Neural cell (in vitro differentiated cells): ENCODE data around the gene TACC2. TPM values are rescaled to one million over a fixed set of nuclear protein-coding genes. Genes with fewer than 3 reads are reported as not detected.

Experiments used
- H2AFZ ChIP-seq: fragments of 200-600, 300-800 bp; sonication (generic), shearing (Covaris generic); 2 replicates; pipeline ENCODE4 v1.6.0; 2014; ENCODE audit warnings: low read depth, mild to moderate bottlenecking, antibody characterized with exemption, low read length, moderate library complexity
- H3F3A ChIP-seq: fragments of 200-600 bp; shearing (Covaris generic); 2 replicates; pipeline ENCODE4 v1.6.1; 2016; ENCODE audit warnings: mild to moderate bottlenecking, moderate library complexity, mixed read lengths, antibody characterized with exemption, low read length; ENCODE audit not compliant: insufficient read depth, poor library complexity, severe bottlenecking
- H3K27ac ChIP-seq: fragments of 200-600, 300-800 bp; sonication (generic), shearing (Covaris generic); 2 replicates; pipeline ENCODE4 v1.5.1; 2014; ENCODE audit warnings: mild to moderate bottlenecking, low read length, moderate library complexity
- H3K27me3 ChIP-seq: fragments of 300-800, 200-600 bp; sonication (generic), shearing (Covaris generic); 2 replicates; pipeline ENCODE4 v1.6.0; 2014; ENCODE audit warnings: mild to moderate bottlenecking, low read depth, low read length, moderate library complexity; ENCODE audit not compliant: insufficient read depth
- H3K36me3 ChIP-seq: fragments of 300-800, 200-600 bp; sonication (generic), shearing (Covaris generic); 2 replicates; pipeline ENCODE4 v1.5.1; 2014; ENCODE audit warnings: mild to moderate bottlenecking, antibody characterized with exemption, low read length, moderate library complexity; ENCODE audit not compliant: insufficient read depth
- H3K4me2 ChIP-seq: fragments of 300-800, 200-600 bp; sonication (generic), shearing (Covaris generic); 2 replicates; pipeline ENCODE4 v1.6.0; 2014; ENCODE audit warnings: mild to moderate bottlenecking, low read length
- H3K4me3 ChIP-seq: fragments of 300-800, 200-600 bp; sonication (generic), shearing (Covaris generic); 2 replicates; pipeline ENCODE4 v1.5.1; 2014; ENCODE audit warnings: mild to moderate bottlenecking, low read length, moderate library complexity
- H3K79me2 ChIP-seq: fragments of 200-600 bp; shearing (Covaris generic); replicated peaks from 2 replicates; pipeline ENCODE4 v1.6.0; 2014; ENCODE audit warnings: mild to moderate bottlenecking, low read length, moderate library complexity; ENCODE audit not compliant: insufficient read depth
- H3K9ac ChIP-seq: fragments of 300-800, 200-600 bp; sonication (generic), shearing (Covaris generic); 2 replicates; pipeline ENCODE4 v1.6.1; 2016; ENCODE audit warnings: mild to moderate bottlenecking, low read length, mixed read lengths
- H3K9me2 ChIP-seq: fragments of 200-600 bp; shearing (Covaris generic); 2 replicates; pipeline ENCODE4 v1.6.1; 2016; ENCODE audit warnings: mild to moderate bottlenecking, low read length, mixed read lengths; ENCODE audit not compliant: insufficient read depth
- H3K9me3 ChIP-seq: fragments of 200-600, 300-800 bp; sonication (generic), shearing (Covaris generic); 2 replicates; pipeline ENCODE4 v1.6.1; 2016; ENCODE audit warnings: mild to moderate bottlenecking, mixed run types, low read length, moderate library complexity, mixed read lengths
- H4K20me1 ChIP-seq: fragments of 200-600 bp; shearing (Covaris generic); 2 replicates; pipeline ENCODE4 v1.6.1; 2016; ENCODE audit warnings: mild to moderate bottlenecking, mixed run types; ENCODE audit not compliant: insufficient read depth
- EP300 ChIP-seq: fragments of 450-650 bp; conservative IDR thresholded peaks from 2 replicates; pipeline ENCODE4 v1.6.1; 2014; ENCODE audit warnings: antibody characterized with exemption, mild to moderate bottlenecking, moderate library complexity; ENCODE audit not compliant: poor library complexity, severe bottlenecking
- EZH2 ChIP-seq: fragments of 200-600, 300-800 bp; shearing (Covaris generic), sonication (generic); IDR thresholded peaks from 2 replicates; pipeline ENCODE4 v1.6.1; 2014; ENCODE audit warnings: antibody characterized with exemption, low read length, borderline replicate concordance, mild to moderate bottlenecking; ENCODE audit not compliant: insufficient read depth, poor library complexity, severe bottlenecking
- MXI1 ChIP-seq: fragments of 450-650 bp; conservative IDR thresholded peaks from 2 replicates; pipeline ENCODE4 v1.6.1; 2014; ENCODE audit warnings: antibody characterized with exemption, mild to moderate bottlenecking; ENCODE audit not compliant: poor library complexity, severe bottlenecking
- POLR2AphosphoS5 ChIP-seq: IDR thresholded peaks from 2 replicates; pipeline ENCODE4 v1.6.1; 2012
- RAD21 ChIP-seq: fragments of 450-650 bp; conservative IDR thresholded peaks from 2 replicates; pipeline ENCODE4 v1.6.1; 2014; ENCODE audit warnings: antibody characterized with exemption, mild to moderate bottlenecking, moderate library complexity
- REST ChIP-seq: IDR thresholded peaks from 2 replicates; pipeline ENCODE4 v1.6.1; 2012; ENCODE audit warnings: borderline replicate concordance
- SMC3 ChIP-seq: fragments of 450-650 bp; conservative IDR thresholded peaks from 2 replicates; pipeline ENCODE4 v1.6.1; 2014; ENCODE audit warnings: antibody characterized with exemption, mild to moderate bottlenecking, moderate library complexity; ENCODE audit not compliant: poor library complexity
- TAF1 ChIP-seq: IDR thresholded peaks from 2 replicates; pipeline ENCODE4 v1.6.1; 2012; ENCODE audit warnings: low read depth
- polyA plus RNA-seq: library from polyadenylated mRNA; depleted of rRNA; stranded (reverse); fragments of >200 nt; gene quantifications from 2 replicates; pipeline ENCODE4 v1.2.3, GENCODE V29; 2014
- TF ChIP-seq, protein P1 (sequence below): fragments of 450-650 bp; IDR thresholded peaks from 2 replicates; pipeline ENCODE4 v1.5.1; 2014; ENCODE audit warnings: antibody characterized with exemption, mild to moderate bottlenecking, moderate library complexity; ENCODE audit not compliant: poor library complexity, severe bottlenecking

TACC2 gene
- polyA plus RNA-seq, 1 donor from 2014 or later, result 17.6 TPM

GRCh38 chr10:122030200-122030552 is 41.2 kb downstream of the TACC2 start:
- no peak overlapping the region for H3K4me3 ChIP-seq
- no peaks in the 10 kb centered on the region for H3K9me2 ChIP-seq
- H3F3A ChIP-seq, result no peaks in the 10 kb centered on the region
- no peak overlapping the region for H3K9ac ChIP-seq
- no peak overlapping the region for H2AFZ ChIP-seq
- no peaks in the 10 kb centered on the region for H3K36me3 ChIP-seq
- no peaks in the 10 kb centered on the region for H4K20me1 ChIP-seq
- H3K9me3 ChIP-seq, result no peaks in the 10 kb centered on the region
- TF ChIP-seq SMC3 (no peak), MXI1 (no peak), TAF1 (no peak), EP300 (no peak), REST (no peak), POLR2AphosphoS5 (no peak)
- TF ChIP-seq, protein P1, sequence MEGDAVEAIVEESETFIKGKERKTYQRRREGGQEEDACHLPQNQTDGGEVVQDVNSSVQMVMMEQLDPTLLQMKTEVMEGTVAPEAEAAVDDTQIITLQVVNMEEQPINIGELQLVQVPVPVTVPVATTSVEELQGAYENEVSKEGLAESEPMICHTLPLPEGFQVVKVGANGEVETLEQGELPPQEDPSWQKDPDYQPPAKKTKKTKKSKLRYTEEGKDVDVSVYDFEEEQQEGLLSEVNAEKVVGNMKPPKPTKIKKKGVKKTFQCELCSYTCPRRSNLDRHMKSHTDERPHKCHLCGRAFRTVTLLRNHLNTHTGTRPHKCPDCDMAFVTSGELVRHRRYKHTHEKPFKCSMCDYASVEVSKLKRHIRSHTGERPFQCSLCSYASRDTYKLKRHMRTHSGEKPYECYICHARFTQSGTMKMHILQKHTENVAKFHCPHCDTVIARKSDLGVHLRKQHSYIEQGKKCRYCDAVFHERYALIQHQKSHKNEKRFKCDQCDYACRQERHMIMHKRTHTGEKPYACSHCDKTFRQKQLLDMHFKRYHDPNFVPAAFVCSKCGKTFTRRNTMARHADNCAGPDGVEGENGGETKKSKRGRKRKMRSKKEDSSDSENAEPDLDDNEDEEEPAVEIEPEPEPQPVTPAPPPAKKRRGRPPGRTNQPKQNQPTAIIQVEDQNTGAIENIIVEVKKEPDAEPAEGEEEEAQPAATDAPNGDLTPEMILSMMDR, result no peak
- no peak overlapping the region for H3K27ac ChIP-seq
- no peak overlapping the region for H3K4me2 ChIP-seq
- no peaks in the 10 kb centered on the region for H3K79me2 ChIP-seq
- H3K27me3 ChIP-seq, result no peaks in the 10 kb centered on the region

GRCh38 chr10:122033224-122033926 is 44.4 kb downstream of the TACC2 start:
- no peaks in the 10 kb centered on the region for H3F3A ChIP-seq
- H3K27me3 ChIP-seq, result no peaks in the 10 kb centered on the region
- no peak overlapping the region for H3K4me3 ChIP-seq
- no peaks in the 10 kb centered on the region for H3K9me2 ChIP-seq
- H3K4me2 ChIP-seq, result no peak overlapping the region
- no peaks in the 10 kb centered on the region for H3K79me2 ChIP-seq
- H3K9me3 ChIP-seq, result no peaks in the 10 kb centered on the region
- H3K9ac ChIP-seq, result no peak overlapping the region
- H3K27ac ChIP-seq, result no peak overlapping the region
- H4K20me1 ChIP-seq, result no peaks in the 10 kb centered on the region
- H3K36me3 ChIP-seq, result no peaks in the 10 kb centered on the region
- TF ChIP-seq TAF1 (no peak), RAD21 (no peak), SMC3 (no peak), EP300 (no peak), POLR2AphosphoS5 (no peak), MXI1 (no peak), REST (no peak), EZH2 (no peak)
- TF ChIP-seq, protein P1, result no peak
- H2AFZ ChIP-seq, result no peak overlapping the region
